Measurements from ENCODE around the gene TOM1L2.

GRCh38 chr17:17832032-17832363 is 140.2 kb downstream of the TOM1L2 start:
- TF ChIP-seq EZH2 (IDR thresholded peaks at IDR 0.05; ENCODE audit: insufficient read depth, poor library complexity, severe bottlenecking): no peak
- TF ChIP-seq EZH2phosphoT487 (IDR thresholded peaks at IDR 0.05; ENCODE audit: insufficient read depth, low read depth): no peak
